GM19023 (cell line): ENCODE results near the gene HMGN3.
A peak's percentile ranks its signal among the peaks of the same experiment; 100 is the strongest.

Experiments used
- ATAC-seq: cut with Tn5 transposase; IDR thresholded peaks from one replicate; pipeline ENCODE4 v1.9.1; 2021; ENCODE audit warnings: mild to moderate bottlenecking, moderate library complexity; ENCODE audit not compliant: unreplicated experiment

HMGN3 gene

DNA sequence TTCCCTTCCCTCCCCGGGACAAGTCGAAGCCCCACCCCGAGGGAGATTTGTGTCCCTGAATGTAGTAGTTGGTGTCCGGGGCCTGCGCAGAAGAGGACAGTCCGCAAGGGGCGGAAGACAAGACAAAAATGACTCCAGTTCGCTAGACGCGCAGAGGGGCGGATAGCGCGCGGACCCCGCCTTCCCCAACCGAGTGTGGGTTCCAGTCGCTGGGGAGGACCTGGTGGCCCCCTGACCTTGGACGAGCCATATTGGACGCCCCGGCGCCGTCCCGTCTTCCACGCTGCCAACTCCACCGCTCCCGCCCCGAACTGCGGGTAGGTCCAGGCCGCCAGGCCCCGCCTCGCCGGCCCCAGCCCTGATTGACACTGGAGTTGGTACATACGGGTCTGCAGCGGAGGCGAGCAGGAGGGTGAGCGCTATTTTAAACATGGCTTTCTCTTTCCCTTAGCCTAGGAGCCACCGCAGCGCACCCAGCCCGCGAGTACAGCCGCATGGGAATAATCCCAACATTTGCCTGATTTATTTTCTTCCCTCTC, 802 bp downstream of the HMGN3 start:
- peak; percentile 68 for ATAC-seq

DNA sequence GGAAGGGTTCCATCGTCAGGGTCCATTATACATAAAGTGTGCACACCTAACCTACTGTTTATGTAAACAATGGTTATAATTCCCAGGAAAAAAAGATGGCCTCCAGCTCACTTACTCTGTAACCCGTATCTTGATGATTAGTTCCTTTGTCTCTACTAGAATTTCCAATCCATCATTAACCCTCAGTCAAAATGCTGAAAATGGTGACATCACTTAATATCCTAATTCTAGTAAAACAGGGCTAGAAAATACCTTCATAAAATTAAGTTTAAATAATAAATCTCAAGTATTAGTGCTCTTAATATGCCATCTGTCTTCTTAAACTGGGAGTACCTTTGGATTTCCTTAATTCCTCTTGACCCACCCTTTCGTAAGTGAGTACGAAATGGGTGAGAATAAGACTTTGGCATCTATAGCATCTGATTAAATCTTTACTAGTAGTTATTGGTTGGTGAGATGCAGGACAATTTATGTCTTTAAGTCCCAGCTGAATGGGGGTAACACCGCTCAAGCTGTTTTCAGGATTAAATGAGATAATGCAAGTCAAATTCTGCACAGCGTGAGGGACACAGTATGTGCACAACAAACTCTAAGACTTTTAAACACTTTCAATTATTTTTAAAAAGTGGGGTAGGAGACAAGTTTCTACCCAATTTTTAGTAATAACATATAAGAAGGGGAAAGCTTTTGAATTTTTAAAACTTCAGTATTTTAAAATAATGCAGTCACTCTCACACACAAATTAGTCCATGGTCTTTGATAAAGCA, 1.6 kb downstream of the HMGN3 start:
- no peak for ATAC-seq

DNA sequence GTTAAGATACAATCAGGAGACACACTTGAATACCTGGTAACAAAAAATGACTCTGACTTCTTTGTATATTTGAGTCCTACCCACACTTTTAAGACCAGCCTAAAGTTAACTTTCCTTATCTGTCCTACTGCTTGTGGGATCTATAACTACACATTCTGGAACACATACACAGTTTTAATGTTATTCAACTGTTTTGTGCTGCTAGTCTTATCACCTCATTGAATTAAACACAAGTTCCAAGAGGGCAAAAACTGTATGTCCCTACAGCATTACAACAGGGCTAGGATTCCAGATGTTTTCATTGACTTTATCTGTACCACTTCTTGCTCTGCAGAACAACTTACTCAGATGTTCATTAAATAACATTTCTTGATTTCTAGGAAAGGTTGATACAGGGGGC, 2.8 kb downstream of the HMGN3 start:
- ATAC-seq: no peak

DNA sequence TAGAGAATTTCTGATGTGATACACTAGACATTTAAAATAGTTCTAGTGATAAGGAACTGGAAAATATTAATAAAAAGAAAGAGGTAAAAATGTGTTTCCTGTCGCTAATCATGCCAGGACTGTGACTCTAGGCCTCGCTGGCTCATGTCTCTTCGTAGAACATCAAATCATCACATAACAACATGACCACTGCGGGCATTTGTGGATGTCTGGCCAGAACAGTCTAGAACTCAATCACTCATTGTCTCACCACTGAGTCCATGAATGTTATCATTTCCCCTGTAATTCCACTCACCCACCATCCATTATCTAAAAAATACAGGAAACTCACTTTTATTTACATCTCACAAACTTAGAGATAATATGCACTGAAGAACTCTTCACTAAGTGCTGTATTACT, 3.4 kb downstream of the HMGN3 start:
- no peak for ATAC-seq

DNA sequence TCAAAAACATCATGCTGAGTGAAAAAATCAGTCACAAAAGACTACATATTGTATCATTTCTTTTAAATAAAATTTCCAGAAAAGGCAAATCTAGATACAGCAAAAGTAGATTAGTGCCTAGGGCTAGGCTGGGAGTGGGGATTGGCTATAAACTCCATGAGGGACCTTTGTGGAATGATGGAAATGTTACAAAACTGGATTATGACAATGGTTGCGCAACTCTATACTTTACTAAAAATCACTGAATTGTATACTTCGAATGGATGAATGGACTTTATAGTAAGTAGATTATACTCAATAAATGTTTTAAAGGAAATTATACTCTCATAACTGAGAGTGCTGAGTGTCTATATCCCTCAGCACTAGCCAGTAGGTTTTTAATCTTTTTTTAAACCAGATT, 4.3 kb downstream of the HMGN3 start:
- no peak for ATAC-seq

DNA sequence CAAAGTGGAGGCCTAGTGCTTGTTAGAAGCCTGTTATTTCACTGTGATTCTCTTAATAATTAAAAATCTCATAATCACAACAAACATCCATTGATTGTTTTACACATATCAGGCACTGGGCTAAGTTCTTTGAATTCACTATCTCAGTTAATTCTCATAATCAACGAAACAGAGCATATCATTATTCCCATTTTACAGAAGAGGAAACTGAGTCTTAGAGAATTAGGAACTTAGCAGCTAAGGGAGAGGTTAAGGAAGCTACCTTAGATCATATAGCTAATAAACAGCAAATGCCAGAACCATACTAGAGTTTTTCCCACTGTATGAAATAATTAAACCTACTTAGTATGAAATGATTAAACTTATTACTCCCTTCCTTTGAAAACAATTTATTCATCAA, 7.0 kb downstream of the HMGN3 start:
- no peak for ATAC-seq

DNA sequence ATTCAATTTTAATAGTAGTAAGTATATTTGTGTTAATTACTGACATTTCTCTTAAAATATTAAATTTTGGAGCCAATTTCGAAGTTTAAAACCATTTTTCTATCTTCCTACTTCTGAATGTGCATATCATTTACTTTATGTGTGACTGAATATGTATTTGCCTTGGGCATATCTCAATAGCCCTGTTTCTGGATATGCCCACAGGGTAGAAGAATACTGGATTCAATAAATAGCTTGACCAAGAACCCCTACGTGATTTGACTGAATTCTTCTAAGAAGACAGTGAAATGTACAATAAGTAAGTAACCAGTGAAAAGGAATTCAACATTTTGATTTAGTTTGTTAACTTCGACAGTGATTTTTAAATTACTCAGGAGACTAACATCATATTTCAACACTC, 7.8 kb downstream of the HMGN3 start:
- no peak for ATAC-seq

DNA sequence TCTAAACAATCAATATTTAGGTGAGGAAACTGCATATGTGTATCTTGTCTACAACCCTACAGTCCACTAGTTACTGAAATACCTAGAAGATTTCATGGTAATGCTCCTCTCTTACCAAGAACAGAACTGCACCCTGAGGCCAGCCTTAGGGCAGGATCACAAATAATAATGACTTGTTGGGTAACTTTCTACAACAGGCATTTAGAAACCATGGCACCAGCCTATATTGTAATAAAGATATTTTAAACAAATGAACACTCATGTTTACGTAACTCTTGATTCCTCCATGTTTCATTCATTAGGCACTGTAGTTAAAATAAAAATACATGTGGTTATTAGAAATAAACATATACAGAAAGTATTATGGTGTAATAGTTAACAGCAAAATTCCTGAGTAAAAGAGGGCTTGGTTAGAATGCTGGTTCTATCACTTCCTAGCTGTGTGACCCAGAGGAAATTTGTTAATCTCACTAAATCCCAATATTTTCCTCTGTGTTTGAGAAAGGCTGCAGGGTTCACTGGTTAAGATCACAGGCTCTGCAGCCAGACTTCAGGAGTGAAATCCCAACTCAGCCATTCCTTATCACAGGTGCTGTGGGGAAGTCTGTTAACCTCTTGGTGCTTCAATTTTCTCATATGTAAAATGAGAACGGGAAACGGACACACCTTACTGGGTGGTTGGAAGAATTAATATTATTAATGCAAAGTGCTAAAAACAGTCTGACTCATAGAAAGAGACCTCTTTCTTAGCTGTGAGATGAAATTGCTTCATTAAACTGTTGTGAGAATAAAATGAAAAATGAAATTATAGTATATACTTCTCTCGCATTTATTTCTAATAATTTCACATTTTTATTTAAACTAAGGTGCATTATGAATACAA, 8.5 kb downstream of the HMGN3 start:
- ATAC-seq: no peak

DNA sequence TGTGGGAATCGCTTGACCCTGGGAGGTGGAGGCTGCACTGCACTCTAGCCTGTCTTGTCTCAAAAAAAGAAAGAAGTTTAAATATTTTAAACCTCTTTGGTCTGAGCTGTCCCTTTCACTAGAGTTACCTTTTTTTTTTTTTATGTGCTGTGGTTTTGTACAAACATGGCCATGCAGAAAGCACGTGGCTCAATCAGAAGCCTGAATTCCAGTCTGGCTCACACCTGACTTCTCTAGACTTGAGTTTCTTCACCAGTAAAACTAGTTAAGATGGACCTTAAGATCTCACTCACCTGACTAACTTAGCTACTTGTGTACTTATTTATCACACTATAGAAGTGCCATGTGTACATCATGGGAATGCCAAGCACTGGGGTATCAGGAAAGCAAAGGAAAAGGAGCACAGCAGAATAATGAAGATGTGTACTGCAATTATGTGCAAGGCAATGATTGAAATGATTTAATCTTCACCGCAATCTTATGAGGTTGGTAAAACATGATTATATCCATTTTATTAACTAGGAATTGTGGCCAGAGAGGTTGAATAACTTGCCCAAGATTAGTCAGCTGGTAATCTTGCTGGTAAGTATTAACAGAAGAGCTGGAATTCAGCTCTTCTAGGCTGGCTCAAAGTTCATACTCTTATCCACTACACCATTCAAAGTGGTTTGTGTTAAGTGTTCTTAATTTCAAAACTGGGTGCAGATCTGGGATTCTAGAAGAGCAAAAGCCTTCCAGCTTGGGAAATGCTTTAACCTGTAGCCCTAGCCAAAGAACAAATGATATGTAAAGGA, 10.7 kb downstream of the HMGN3 start:
- ATAC-seq: no peak

DNA sequence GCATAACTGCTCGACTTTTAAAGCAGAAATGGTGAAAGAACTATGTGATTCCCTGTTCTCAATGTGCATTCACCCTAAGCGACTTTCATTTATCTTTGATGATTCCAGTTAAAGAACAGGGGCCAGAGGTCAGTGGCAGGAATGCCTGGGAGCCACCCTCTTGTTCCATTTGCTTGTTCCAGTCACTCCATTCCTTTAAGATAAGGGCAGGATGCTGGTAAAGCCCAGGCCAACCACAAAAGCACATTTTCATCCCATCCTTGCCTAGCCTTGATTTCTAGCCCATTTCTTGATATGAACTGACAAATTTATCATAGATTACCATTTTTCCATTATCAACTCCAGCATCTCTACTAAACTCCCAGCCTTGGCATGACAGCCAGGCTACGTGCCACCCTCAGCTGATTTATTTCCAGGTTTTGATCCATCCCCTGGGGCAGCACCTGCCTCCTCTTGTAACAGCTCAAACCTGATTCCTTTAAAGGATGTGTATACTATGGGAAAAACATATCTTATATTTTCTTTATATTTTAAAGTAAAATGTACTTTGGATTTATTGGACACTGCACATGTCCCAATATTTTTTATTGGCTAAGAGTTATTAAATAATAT, 19.2 kb downstream of the HMGN3 start:
- ATAC-seq: no peak

DNA sequence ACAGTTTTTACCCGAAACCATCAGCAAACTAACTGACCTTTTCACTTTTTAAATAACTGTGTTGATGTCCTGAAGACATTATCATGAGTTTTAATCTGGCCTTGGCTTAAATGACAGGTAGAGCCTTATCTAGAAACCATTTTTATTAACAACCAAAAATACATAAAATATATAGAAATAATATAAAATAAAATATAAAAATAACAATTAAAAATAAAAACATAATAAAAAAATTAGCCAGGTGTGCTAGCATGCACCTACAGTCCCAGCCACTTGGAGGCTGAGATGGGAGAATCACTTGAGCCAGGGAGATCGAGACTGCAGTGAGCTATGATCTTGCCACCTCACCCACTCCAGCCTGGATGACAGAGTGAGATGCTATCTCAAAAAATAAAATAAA, 21.6 kb downstream of the HMGN3 start:
- ATAC-seq: no peak

DNA sequence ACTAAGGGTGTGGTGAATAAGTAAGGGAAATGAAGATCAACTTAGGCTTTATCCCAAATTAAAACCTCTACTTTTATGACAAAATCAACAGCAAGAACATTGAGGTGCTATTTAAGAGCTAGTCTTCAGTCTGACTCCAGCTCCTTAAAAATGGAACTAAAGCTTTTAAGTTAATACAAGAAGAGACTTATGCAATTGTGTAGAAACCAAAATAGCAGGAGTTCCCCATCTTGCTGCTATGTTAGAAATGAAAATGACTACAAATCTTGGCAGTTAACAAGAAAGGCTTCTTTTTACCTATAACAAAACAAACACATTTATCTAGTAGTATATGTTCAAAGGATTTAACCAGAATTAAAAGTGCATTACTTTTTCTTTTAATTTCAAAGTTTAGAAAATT, 25.7 kb downstream of the HMGN3 start:
- ATAC-seq: no peak

DNA sequence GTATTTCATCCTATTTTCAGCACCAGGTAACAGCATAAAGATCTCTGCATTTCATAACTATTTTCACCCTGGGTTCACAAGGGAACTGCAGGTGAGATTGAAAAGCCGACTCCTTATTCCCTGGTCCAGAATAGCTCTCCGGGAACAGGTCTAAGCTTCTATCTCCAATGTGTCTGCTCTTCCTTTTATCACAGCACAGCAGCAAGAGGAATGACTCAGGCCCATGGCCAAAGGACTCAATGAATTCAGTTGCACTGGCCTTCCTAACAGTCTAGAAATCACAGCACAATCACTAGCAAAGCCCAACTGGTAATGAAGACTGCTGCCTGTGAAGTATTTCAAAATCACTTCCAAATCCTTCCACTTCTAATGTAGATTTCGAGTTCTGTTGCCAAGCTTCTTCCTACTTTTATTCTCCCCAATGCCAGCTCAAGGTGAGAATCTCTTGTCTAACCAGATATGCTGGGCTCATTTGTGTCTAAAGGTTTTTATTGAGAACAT, 30.7 kb downstream of the HMGN3 start:
- ATAC-seq: no peak

DNA sequence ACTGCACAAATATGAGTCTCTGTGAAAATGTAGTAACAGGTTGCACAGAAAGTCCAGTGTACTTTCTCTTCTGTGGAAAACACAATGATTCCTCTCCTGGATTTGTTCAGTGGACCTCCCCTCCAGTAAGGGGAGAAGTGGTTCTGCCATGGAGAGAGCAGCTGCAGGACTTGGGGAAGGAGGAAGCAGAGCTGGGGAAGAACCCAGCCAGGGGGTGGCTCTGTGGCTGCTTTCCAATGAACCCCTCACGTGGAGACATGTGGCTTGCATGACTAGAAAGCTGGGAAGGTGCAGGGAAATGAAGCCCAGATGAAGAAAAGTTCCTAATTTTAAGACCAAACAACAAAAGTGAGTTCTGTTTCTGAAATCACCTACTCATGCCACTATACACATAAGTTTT, 31.9 kb downstream of the HMGN3 start:
- ATAC-seq: no peak

DNA sequence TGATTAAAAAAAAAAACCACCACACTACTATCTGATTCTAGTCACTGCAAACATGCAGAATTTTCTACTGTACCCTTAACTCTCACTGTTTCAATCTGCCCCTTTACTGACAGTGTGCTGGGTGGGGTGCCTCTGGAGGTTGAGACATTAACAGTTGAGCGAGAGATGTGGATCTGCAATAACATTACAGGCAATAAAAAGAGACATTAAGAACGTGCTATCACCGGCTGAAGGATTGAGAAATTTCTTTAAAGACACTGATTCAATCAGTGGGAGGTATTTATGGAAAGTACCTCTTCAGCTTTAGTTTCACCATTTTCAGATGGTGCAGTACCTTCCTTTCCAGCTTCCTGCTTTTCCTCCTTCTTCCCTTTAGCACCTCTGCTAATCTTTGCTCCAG, 32.5 kb downstream of the HMGN3 start:
- no peak for ATAC-seq

DNA sequence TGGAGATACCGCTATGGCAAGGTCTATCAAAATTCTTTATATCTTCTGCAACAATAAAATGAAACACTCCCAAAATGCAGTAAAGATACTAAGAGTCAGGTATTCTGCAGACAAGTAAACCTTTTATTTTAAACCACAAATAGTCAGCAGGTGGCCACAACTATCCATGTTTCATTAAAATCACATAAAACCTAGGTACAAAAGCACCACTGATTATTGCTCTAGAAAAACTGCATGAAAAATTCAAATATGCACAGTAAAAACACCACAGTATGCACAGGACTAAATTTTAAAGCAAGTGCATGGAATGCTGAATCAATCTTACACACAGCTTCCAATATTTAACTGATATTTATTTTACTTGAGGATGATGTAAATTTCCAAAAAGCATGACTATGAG, 33.3 kb downstream of the HMGN3 start:
- no peak for ATAC-seq

DNA sequence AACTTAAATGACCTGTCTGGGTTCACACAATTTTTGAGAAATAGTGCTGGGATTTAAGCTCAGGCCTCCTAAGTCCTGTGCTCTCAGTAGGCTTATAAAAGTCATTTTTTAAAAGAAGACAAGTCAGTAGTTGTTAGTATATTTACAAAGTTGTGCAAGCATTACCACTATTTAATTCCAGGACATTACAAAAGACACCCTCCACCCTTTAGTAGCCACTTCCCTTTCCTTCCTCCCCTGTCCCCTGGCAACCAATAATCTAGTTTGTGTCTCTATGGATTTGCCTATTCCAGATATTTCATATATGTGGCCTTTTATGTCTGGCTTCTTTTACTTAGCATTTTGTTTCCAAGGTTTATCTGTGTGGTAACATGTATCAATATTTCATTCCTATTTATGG, 37.6 kb downstream of the HMGN3 start:
- ATAC-seq: no peak

DNA sequence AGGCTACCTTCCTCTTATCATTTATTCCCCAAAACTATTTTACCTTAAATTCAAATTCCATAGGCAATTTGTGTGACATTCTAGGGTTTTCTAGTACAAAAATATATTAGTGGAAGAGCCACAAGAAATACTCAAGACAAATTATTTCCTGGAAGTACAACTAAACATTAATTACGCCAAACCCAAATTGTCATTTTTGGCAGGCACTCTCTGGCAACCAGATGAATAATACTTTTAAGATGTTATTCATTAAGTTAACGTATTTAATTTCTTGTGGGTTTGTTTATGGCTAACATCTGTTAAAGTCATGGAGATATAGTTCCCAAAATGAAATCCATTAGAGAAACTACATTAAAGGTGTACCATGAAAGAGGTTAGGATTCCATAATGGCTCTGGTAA, 40.5 kb downstream of the HMGN3 start:
- ATAC-seq: no peak

DNA sequence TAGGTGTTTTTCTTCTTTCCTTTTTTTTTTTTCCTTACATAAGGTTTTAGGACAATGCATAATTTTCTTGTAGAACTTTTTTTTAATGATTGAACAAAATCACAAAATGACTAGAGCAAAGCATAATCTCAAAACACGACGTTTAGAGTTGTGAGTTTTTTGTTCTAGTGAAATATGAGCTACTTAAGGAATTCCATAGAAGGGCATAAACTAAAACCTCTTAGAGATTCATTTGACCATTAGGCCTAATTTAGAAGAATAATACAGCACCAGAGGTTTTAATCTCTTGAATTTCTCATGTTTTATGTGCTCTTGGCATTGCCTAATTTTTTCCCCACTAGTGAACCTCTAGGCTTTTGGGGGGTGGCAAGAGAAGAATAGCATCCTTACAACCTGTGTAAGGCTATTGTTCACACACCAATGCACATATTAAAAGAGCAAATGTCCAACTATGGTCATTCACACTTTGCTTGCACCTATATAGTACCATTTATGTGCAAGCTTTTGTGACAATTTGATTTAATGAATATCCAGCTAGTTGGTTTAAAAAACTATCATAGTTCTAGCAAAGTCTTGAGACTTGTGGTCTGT, 44.6 kb downstream of the HMGN3 start:
- no peak for ATAC-seq

DNA sequence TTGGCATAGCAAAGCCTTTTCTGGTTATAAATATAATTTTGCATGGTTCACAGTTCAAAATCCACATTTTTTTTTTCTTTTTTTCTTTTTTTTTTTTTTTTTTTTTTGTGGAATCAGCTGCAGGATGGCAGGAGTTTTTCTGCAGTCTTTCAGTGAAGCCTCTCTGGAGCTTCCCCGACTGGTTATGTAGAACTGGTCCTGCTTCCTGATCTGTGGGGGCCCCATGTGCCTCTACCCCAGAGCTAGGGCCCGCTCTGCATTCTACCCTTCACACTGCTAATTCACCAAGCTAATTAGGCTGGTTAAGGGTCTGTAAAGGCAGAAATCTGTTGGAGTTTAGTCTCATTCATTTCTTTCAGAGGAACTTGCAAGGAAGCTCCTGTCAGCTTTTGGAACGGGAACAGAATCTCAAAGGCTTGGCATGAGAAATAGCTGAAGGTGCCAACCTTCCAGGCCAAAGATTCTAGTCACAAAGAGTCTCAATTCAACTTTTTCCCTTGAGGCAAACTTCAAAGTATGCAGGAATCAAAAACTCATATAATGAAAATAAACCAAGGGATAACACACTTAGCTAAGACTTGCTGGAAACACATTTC, 45.5 kb downstream of the HMGN3 start:
- no peak for ATAC-seq
